ENCODE data around the gene SYTL1. TPM values are rescaled to one million over a fixed set of nuclear protein-coding genes. Genes with fewer than 3 reads are reported as not detected.

SYTL1 gene
- total and polyA plus RNA-seq, 9 of the 15 experiments (the other 6 are each of a cell fraction or from before 2014, with no cell fraction given): 0.04 to 9.3 (median 1.7) TPM

- TF ChIP-seq, protein P1, sequence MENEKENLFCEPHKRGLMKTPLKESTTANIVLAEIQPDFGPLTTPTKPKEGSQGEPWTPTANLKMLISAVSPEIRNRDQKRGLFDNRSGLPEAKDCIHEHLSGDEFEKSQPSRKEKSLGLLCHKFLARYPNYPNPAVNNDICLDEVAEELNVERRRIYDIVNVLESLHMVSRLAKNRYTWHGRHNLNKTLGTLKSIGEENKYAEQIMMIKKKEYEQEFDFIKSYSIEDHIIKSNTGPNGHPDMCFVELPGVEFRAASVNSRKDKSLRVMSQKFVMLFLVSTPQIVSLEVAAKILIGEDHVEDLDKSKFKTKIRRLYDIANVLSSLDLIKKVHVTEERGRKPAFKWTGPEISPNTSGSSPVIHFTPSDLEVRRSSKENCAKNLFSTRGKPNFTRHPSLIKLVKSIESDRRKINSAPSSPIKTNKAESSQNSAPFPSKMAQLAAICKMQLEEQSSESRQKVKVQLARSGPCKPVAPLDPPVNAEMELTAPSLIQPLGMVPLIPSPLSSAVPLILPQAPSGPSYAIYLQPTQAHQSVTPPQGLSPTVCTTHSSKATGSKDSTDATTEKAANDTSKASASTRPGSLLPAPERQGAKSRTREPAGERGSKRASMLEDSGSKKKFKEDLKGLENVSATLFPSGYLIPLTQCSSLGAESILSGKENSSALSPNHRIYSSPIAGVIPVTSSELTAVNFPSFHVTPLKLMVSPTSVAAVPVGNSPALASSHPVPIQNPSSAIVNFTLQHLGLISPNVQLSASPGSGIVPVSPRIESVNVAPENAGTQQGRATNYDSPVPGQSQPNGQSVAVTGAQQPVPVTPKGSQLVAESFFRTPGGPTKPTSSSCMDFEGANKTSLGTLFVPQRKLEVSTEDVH (IDR thresholded peaks at IDR 0.05; ENCODE audit: low read depth, partially characterized antibody): peak; percentile 87
- TF ChIP-seq MYC (IDR thresholded peaks at IDR 0.05; ENCODE audit: low read depth, low read length) (peak; percentile 84), MYC (CRISPR knock-in tag; IDR thresholded peaks at IDR 0.05; ENCODE audit: borderline replicate concordance, low read depth) (peak; percentile 42; the same call in 1 of the 2 replicates), ZBTB9 (CRISPR knock-in tag; IDR thresholded peaks at IDR 0.05) (no peak), SNIP1 (IDR thresholded peaks at IDR 0.05; ENCODE audit: low read depth) (no peak), ILF3 (IDR thresholded peaks at IDR 0.05; ENCODE audit: borderline replicate concordance) (no peak), BRD9 (IDR thresholded peaks at IDR 0.05; ENCODE audit: low read depth, partially characterized antibody) (peak; percentile 57), ZNF644 (tag; IDR thresholded peaks at IDR 0.05; ENCODE audit: low read depth) (no peak), PHTF2 (CRISPR knock-in tag; IDR thresholded peaks at IDR 0.05) (no peak), TCF15 (CRISPR knock-in tag; IDR thresholded peaks at IDR 0.05) (no peak), RFX5 (IDR thresholded peaks at IDR 0.05; ENCODE audit: low read depth, low read length) (no peak), NCOA1 (IDR thresholded peaks at IDR 0.05; ENCODE audit: low read depth) (no peak), KLF16 (IDR thresholded peaks at IDR 0.05) (peak; percentile 36; the same call in 1 of the 2 replicates), JUNB (CRISPR knock-in tag; conservative IDR thresholded peaks at IDR 0.05) (no peak)
- TF ChIP-seq, protein P2, sequence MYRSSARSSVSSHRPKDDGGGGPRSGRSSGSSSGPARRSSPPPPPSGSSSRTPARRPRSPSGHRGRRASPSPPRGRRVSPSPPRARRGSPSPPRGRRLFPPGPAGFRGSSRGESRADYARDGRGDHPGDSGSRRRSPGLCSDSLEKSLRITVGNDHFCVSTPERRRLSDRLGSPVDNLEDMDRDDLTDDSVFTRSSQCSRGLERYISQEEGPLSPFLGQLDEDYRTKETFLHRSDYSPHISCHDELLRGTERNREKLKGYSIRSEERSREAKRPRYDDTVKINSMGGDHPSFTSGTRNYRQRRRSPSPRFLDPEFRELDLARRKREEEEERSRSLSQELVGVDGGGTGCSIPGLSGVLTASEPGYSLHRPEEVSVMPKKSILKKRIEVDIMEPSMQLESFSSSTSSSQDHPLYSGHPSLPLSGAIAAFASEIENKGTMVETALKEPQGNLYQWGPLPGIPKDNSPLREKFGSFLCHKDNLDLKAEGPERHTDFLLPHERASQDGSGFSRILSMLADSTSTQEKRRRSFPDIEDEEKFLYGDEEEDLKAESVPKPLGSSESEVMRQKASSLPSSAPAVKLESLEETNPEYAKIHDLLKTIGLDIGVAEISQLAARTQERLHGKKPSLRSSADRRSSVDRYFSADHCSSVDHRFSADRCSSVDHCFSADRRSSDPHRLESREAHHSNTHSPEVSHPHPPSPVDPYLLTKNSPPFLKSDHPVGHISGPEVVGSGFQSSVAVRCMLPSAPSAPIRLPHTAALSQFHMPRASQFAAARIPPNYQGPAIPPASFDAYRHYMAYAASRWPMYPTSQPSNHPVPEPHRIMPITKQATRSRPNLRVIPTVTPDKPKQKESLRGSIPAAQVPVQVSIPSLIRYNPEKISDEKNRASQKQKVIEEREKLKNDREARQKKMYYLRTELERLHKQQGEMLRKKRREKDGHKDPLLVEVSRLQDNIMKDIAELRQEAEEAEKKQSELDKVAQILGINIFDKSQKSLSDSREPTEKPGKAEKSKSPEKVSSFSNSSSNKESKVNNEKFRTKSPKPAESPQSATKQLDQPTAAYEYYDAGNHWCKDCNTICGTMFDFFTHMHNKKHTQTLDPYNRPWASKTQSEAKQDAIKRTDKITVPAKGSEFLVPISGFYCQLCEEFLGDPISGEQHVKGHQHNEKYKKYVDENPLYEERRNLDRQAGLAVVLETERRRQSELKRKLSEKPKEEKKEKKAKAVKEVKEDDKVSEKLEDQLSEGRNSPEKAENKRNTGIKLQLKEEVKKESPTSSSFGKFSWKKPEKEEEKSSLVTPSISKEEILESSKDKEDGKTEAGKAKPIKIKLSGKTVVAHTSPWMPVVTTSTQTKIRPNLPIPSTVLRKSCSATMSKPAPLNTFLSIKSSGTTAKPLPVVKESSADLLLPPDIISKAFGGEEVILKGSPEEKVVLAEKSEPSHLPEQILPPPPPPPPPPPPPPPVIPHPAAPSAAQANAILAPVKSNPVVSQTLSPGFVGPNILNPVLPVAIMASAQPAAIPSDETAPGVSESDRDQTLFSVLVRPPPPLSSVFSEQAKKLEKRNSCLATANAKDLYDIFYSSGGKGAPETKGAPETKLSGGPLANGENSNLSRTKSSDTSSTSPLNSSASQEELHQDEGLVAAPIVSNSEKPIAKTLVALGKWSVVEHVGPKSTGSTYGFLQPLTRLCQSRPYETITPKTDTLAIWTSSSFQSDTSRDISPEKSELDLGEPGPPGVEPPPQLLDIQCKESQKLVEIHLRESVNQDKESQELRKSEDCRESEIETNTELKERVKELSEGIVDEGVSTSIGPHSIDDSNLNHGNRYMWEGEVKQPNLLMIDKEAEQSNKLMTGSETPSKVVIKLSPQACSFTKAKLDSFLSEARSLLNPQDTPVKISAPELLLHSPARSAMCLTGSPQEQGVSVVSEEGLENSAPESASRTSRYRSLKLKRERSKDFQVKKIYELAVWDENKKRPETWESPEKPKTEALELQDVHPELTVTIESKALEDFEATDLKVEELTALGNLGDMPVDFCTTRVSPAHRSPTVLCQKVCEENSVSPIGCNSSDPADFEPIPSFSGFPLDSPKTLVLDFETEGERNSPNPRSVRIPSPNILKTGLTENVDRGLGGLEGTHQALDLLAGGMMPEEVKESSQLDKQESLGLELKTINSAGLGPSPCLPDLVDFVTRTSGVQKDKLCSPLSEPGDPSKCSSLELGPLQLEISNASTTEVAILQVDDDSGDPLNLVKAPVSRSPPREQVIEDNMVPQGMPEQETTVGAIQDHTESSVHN (IDR thresholded peaks at IDR 0.05; ENCODE audit: borderline replicate concordance in 1 of 2, low read depth in 1 of 2): no peak
These were observed 24.8 kb downstream of the SYTL1 start, which contains the start of gene MAP3K6 (continued) for GRCh38 chr1:27366411-27367159.

All from K562 (cell line).